ENCODE measurements around the gene NFIX. TPM values are rescaled to one million over a fixed set of nuclear protein-coding genes. Genes with fewer than 3 reads are reported as not detected.

The NFIX gene
- total and polyA plus RNA-seq, 9 donors: 30.3 to 256 (median 217) TPM

GRCh38 chr19:13016628-13017305 lies 21.5 kb downstream of the NFIX start:
- DNase-seq: peak in 1 of 5 donors; percentile 45
- intact Hi-C loops (cut with DNase I): loop anchor here in 1 of 4 donors (5.0 kb wide), 1 partner anchor 36 kb away; no protein-coding TSS in a partner anchor
- no peaks in the 10 kb centered on the region for H3K9me3 ChIP-seq
- 10 to 23% (median 13%) methylated on average over 22 of the region's 22 CpGs for WGBS, 3 donors
- H3K27ac ChIP-seq: peak overlapping the region; percentile 57 to 89
- peaks cover 47% of the 10 kb centered on the region for H3K4me1 ChIP-seq (ENCODE audit: insufficient read depth)
- H3K27me3 ChIP-seq: no peaks in the 10 kb centered on the region
- peak overlapping the region; percentile 30 for H3K4me3 ChIP-seq
- no peak for TF ChIP-seq POLR2A (IDR thresholded peaks at IDR 0.05)
- TF ChIP-seq CTCF (IDR thresholded peaks at IDR 0.05): no peak
- TF ChIP-seq EP300 (IDR thresholded peaks at IDR 0.05): no peak
- no peaks in the 10 kb centered on the region for H3K36me3 ChIP-seq

- Histone ChIP-seq H3K4me3 (peak overlapping the region; percentile 30), H3K27me3 (no peaks in the 10 kb centered on the region), H3K9me3 (no peaks in the 10 kb centered on the region), H3K36me3 (no peaks in the 10 kb centered on the region), H3K4me1 (ENCODE audit: insufficient read depth) (peaks cover 47% of the 10 kb centered on the region), H3K27ac (peak overlapping the region; percentile 57 to 89)
- no peak for TF ChIP-seq CTCF (IDR thresholded peaks at IDR 0.05)
- TF ChIP-seq POLR2A (IDR thresholded peaks at IDR 0.05): no peak
- TF ChIP-seq EP300 (IDR thresholded peaks at IDR 0.05): no peak
- intact Hi-C loops (cut with DNase I): loop anchor here in 1 of 4 donors (5.0 kb wide), 1 partner anchor 35 kb away; no protein-coding TSS in a partner anchor
- 25 to 35% (median 29%) methylated on average over 14 of the region's 14 CpGs for WGBS, 3 donors
- no peak for DNase-seq
These were observed 22.2 kb downstream of the NFIX start for GRCh38 chr19:13017306-13018034.

GRCh38 chr19:13018035-13018914 lies 23.0 kb downstream of the NFIX start:
- Histone ChIP-seq H3K27ac (peak overlapping the region; percentile 78 to 89), H3K27me3 (no peaks in the 10 kb centered on the region), H3K4me3 (peak overlapping the region; percentile 30), H3K36me3 (no peaks in the 10 kb centered on the region), H3K9me3 (no peaks in the 10 kb centered on the region), H3K4me1 (ENCODE audit: insufficient read depth) (peaks cover 44% of the 10 kb centered on the region)
- DNase-seq: peak; percentile 82 to 90 (median 86)
- intact Hi-C loops (cut with DNase I): loop anchor here in 1 of 4 donors (5.0 kb wide), 1 partner anchor 34 kb away; no protein-coding TSS in a partner anchor
- 8 to 13% (median 9%) methylated on average over 21 of the region's 21 CpGs for WGBS, 3 donors
- TF ChIP-seq CTCF (IDR thresholded peaks at IDR 0.05) (no peak), EP300 (IDR thresholded peaks at IDR 0.05) (no peak), POLR2A (IDR thresholded peaks at IDR 0.05) (no peak)

- Histone ChIP-seq H3K4me1 (ENCODE audit: insufficient read depth) (peaks cover 44% of the 10 kb centered on the region), H3K9me3 (no peaks in the 10 kb centered on the region), H3K27ac (peak overlapping the region in 1 of 2 donors; percentile 89), H3K27me3 (no peaks in the 10 kb centered on the region), H3K4me3 (no peak overlapping the region), H3K36me3 (no peaks in the 10 kb centered on the region)
- no peak for TF ChIP-seq CTCF (IDR thresholded peaks at IDR 0.05)
- intact Hi-C loops (cut with DNase I): loop anchor here in 1 of 4 donors (5.0 kb wide), 1 partner anchor 33 kb away; no protein-coding TSS in a partner anchor
- WGBS, 3 donors: 31 to 36% (median 33%) methylated on average over 4 of the region's 4 CpGs
- no peak for DNase-seq
These were observed 24.1 kb downstream of the NFIX start for GRCh38 chr19:13019332-13019731.

Measured in ovary (tissue), 9 donors.